ENCODE measurements around the gene C1orf210.

C1orf210 gene

GRCh38 chr1:43258370-43258769 is 27.0 kb downstream of the C1orf210 start:
- Histone ChIP-seq H2AFZ (ENCODE audit: low read length) (no peak overlapping the region), H3K79me2 (ENCODE audit: insufficient read depth, low read length) (no peaks in the 10 kb centered on the region), H3K4me1 (ENCODE audit: insufficient read depth, low read length, poor library complexity, severe bottlenecking) (no peaks in the 10 kb centered on the region), H3K9me3 (ENCODE audit: insufficient read depth, low read depth, low read length) (0 out of 2 replicates have a peak, but pooled peaks cover 4% of the 10 kb centered on the region), H3K27me3 (ENCODE audit: insufficient read depth, low read length, poor library complexity, severe bottlenecking) (peaks cover 9% of the 10 kb centered on the region), H3F3A (ENCODE audit: low read depth) (no peaks in the 10 kb centered on the region), H3K9me2 (replicated peaks; ENCODE audit: low read depth, low read length) (no peaks in the 10 kb centered on the region), H3K9ac (ENCODE audit: low read depth, low read length, poor library complexity, severe bottlenecking) (no peak overlapping the region), H3K4me2 (ENCODE audit: low read depth, low read length, poor library complexity, severe bottlenecking) (no peak overlapping the region), H4K20me1 (ENCODE audit: insufficient read depth, low read length, poor library complexity, severe bottlenecking) (no peaks in the 10 kb centered on the region), H3K4me3 (ENCODE audit: low read length, poor library complexity, severe bottlenecking) (no peak overlapping the region), H3K36me3 (ENCODE audit: insufficient read depth, low read length) (no peaks in the 10 kb centered on the region)
- TF ChIP-seq CTCF (conservative IDR thresholded peaks at IDR 0.05; ENCODE audit: low read length): no peak
- TF ChIP-seq EZH2phosphoT487 (IDR thresholded peaks at IDR 0.05; ENCODE audit: borderline replicate concordance): no peak

- H3F3A ChIP-seq (ENCODE audit: low read depth): no peaks in the 10 kb centered on the region
- H3K9me3 ChIP-seq (ENCODE audit: insufficient read depth, low read depth, low read length): 0 out of 2 replicates have a peak, but pooled peaks cover 4% of the 10 kb centered on the region
- H3K27me3 ChIP-seq (ENCODE audit: insufficient read depth, low read length, poor library complexity, severe bottlenecking): no peaks in the 10 kb centered on the region
- no peak overlapping the region for H3K4me2 ChIP-seq (ENCODE audit: low read depth, low read length, poor library complexity, severe bottlenecking)
- no peak overlapping the region for H3K9ac ChIP-seq (ENCODE audit: low read depth, low read length, poor library complexity, severe bottlenecking)
- H2AFZ ChIP-seq (ENCODE audit: low read length): no peak overlapping the region
- H3K4me1 ChIP-seq (ENCODE audit: insufficient read depth, low read length, poor library complexity, severe bottlenecking): no peaks in the 10 kb centered on the region
- H3K36me3 ChIP-seq (ENCODE audit: insufficient read depth, low read length): no peaks in the 10 kb centered on the region
- no peak overlapping the region for H3K4me3 ChIP-seq (ENCODE audit: low read length, poor library complexity, severe bottlenecking)
- no peaks in the 10 kb centered on the region for H4K20me1 ChIP-seq (ENCODE audit: insufficient read depth, low read length, poor library complexity, severe bottlenecking)
- no peaks in the 10 kb centered on the region for H3K9me2 ChIP-seq (replicated peaks; ENCODE audit: low read depth, low read length)
- no peaks in the 10 kb centered on the region for H3K79me2 ChIP-seq (ENCODE audit: insufficient read depth, low read length)
- TF ChIP-seq CTCF (conservative IDR thresholded peaks at IDR 0.05; ENCODE audit: low read length) (no peak), EZH2phosphoT487 (IDR thresholded peaks at IDR 0.05; ENCODE audit: borderline replicate concordance) (no peak)
Measured at GRCh38 chr1:43256675-43257570, 28.5 kb downstream of the C1orf210 start.

GRCh38 chr1:43255438-43256210 is 29.8 kb downstream of the C1orf210 start:
- Histone ChIP-seq H3F3A (ENCODE audit: low read depth) (no peaks in the 10 kb centered on the region), H3K9me3 (ENCODE audit: insufficient read depth, low read depth, low read length) (0 out of 2 replicates have a peak, but pooled peaks cover 4% of the 10 kb centered on the region), H3K9ac (ENCODE audit: low read depth, low read length, poor library complexity, severe bottlenecking) (no peak overlapping the region), H3K79me2 (ENCODE audit: insufficient read depth, low read length) (no peaks in the 10 kb centered on the region), H3K9me2 (replicated peaks; ENCODE audit: low read depth, low read length) (no peaks in the 10 kb centered on the region), H3K4me2 (ENCODE audit: low read depth, low read length, poor library complexity, severe bottlenecking) (no peak overlapping the region), H4K20me1 (ENCODE audit: insufficient read depth, low read length, poor library complexity, severe bottlenecking) (no peaks in the 10 kb centered on the region), H2AFZ (ENCODE audit: low read length) (no peak overlapping the region), H3K36me3 (ENCODE audit: insufficient read depth, low read length) (no peaks in the 10 kb centered on the region), H3K4me3 (ENCODE audit: low read length, poor library complexity, severe bottlenecking) (no peak overlapping the region), H3K4me1 (ENCODE audit: insufficient read depth, low read length, poor library complexity, severe bottlenecking) (no peaks in the 10 kb centered on the region), H3K27me3 (ENCODE audit: insufficient read depth, low read length, poor library complexity, severe bottlenecking) (no peaks in the 10 kb centered on the region)
- TF ChIP-seq CTCF (conservative IDR thresholded peaks at IDR 0.05; ENCODE audit: low read length): no peak
- no peak for TF ChIP-seq EZH2phosphoT487 (IDR thresholded peaks at IDR 0.05; ENCODE audit: borderline replicate concordance)

All from Loucy (cell line).